ENCODE measurements around the gene FAIM2. TPM values are rescaled to one million over a fixed set of nuclear protein-coding genes. Genes with fewer than 3 reads are reported as not detected.

FAIM2 gene
- total RNA-seq, 1 experiment from 2014 or later = 0.49 TPM

GRCh38 chr12:49920915-49921286 is 17.2 kb upstream of the FAIM2 start:
- ATAC-seq (no peak), DNase-seq (ENCODE audit: low read depth, low spot score) (no peak)
- no peaks in the 10 kb centered on the region for H3K9me3 ChIP-seq (ENCODE audit: control insufficient read depth, insufficient read depth, low read depth, low read length)
- in situ Hi-C loops (cut with HindIII; ENCODE audit: low pct_unique_long_range_greater_than_20kb, low sequenced_read_pairs) (no loop called here), intact Hi-C loops (cut with micrococcal nuclease; ENCODE audit: unreplicated experiment) (no loop called here)
- no peaks in the 10 kb centered on the region for H3K27me3 ChIP-seq (ENCODE audit: control insufficient read depth, insufficient read depth, low read length)
- no peak overlapping the region for H3K27ac ChIP-seq (ENCODE audit: low read length)
- no peaks in the 10 kb centered on the region; the same call in 1 of the 2 replicates for H3K4me1 ChIP-seq (ENCODE audit: control insufficient read depth, insufficient read depth, low read length)
- no peaks in the 10 kb centered on the region for H3K36me3 ChIP-seq (ENCODE audit: control insufficient read depth, insufficient read depth, low read length)
- TF ChIP-seq REST (IDR thresholded peaks at IDR 0.05; ENCODE audit: insufficient read depth in 1 of 2, low read depth in 2 of 2, low read length in 1 of 2) (no peak), POLR2AphosphoS5 (IDR thresholded peaks at IDR 0.05; ENCODE audit: low read depth, low read length) (no peak), SIN3A (IDR thresholded peaks at IDR 0.05; ENCODE audit: borderline replicate concordance, insufficient read depth, low read depth, low read length) (no peak), TCF7L2 (IDR thresholded peaks at IDR 0.05; ENCODE audit: low read depth, low read length) (no peak)
- TF ChIP-seq, protein P1, sequence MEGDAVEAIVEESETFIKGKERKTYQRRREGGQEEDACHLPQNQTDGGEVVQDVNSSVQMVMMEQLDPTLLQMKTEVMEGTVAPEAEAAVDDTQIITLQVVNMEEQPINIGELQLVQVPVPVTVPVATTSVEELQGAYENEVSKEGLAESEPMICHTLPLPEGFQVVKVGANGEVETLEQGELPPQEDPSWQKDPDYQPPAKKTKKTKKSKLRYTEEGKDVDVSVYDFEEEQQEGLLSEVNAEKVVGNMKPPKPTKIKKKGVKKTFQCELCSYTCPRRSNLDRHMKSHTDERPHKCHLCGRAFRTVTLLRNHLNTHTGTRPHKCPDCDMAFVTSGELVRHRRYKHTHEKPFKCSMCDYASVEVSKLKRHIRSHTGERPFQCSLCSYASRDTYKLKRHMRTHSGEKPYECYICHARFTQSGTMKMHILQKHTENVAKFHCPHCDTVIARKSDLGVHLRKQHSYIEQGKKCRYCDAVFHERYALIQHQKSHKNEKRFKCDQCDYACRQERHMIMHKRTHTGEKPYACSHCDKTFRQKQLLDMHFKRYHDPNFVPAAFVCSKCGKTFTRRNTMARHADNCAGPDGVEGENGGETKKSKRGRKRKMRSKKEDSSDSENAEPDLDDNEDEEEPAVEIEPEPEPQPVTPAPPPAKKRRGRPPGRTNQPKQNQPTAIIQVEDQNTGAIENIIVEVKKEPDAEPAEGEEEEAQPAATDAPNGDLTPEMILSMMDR (IDR thresholded peaks at IDR 0.05) = no peak
- POLR2A ChIA-PET = no interaction called here
- H3K4me3 ChIP-seq (ENCODE audit: low read depth in 2 of 2, low read length in 2 of 2) = no peak overlapping the region
- CTCF ChIA-PET = interaction anchor here (0.7 kb wide), 1 partner anchor 71 kb away, joined by 3 read pairs; no protein-coding TSS in a partner anchor
- no TSS peak for BruUV-seq (replicated peaks)

GRCh38 chr12:49920241-49920914 is 16.7 kb upstream of the FAIM2 start:
- H3K4me1 ChIP-seq (ENCODE audit: control insufficient read depth, insufficient read depth, low read length) = no peaks in the 10 kb centered on the region; the same call in 1 of the 2 replicates
- DNase-seq (ENCODE audit: low read depth, low spot score) (no peak), ATAC-seq (no peak)
- POLR2A ChIA-PET = no interaction called here
- BruUV-seq (replicated peaks) = no TSS peak
- TF ChIP-seq, protein P1 (IDR thresholded peaks at IDR 0.05) = no peak
- TF ChIP-seq POLR2AphosphoS5 (IDR thresholded peaks at IDR 0.05; ENCODE audit: low read depth, low read length) = no peak
- no peak for TF ChIP-seq TCF7L2 (IDR thresholded peaks at IDR 0.05; ENCODE audit: low read depth, low read length)
- TF ChIP-seq REST (IDR thresholded peaks at IDR 0.05; ENCODE audit: insufficient read depth in 1 of 2, low read depth in 2 of 2, low read length in 1 of 2) = no peak
- no peak for TF ChIP-seq SIN3A (IDR thresholded peaks at IDR 0.05; ENCODE audit: borderline replicate concordance, insufficient read depth, low read depth, low read length)
- H3K27ac ChIP-seq (ENCODE audit: low read length) = no peak overlapping the region
- CTCF ChIA-PET = interaction anchor here (0.7 kb wide), 2 partner anchors 29 to 71 kb away, joined by 3 read pairs; no protein-coding TSS in a partner anchor
- H3K4me3 ChIP-seq (ENCODE audit: low read depth in 2 of 2, low read length in 2 of 2) = no peak overlapping the region
- H3K27me3 ChIP-seq (ENCODE audit: control insufficient read depth, insufficient read depth, low read length) = no peaks in the 10 kb centered on the region
- H3K9me3 ChIP-seq (ENCODE audit: control insufficient read depth, insufficient read depth, low read depth, low read length) = no peaks in the 10 kb centered on the region
- in situ Hi-C loops (cut with HindIII; ENCODE audit: low pct_unique_long_range_greater_than_20kb, low sequenced_read_pairs) (no loop called here), intact Hi-C loops (cut with micrococcal nuclease; ENCODE audit: unreplicated experiment) (no loop called here)
- H3K36me3 ChIP-seq (ENCODE audit: control insufficient read depth, insufficient read depth, low read length) = no peaks in the 10 kb centered on the region

Data from Panc1 (cell line).